ENCODE data around the gene METTL16.
"Not testable (repeated sequence)": the region's sequence is repeated elsewhere in the genome, so short reads cannot be mapped to it uniquely, and the experiment has no call there.

METTL16 gene, protein sequence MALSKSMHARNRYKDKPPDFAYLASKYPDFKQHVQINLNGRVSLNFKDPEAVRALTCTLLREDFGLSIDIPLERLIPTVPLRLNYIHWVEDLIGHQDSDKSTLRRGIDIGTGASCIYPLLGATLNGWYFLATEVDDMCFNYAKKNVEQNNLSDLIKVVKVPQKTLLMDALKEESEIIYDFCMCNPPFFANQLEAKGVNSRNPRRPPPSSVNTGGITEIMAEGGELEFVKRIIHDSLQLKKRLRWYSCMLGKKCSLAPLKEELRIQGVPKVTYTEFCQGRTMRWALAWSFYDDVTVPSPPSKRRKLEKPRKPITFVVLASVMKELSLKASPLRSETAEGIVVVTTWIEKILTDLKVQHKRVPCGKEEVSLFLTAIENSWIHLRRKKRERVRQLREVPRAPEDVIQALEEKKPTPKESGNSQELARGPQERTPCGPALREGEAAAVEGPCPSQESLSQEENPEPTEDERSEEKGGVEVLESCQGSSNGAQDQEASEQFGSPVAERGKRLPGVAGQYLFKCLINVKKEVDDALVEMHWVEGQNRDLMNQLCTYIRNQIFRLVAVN

DNA sequence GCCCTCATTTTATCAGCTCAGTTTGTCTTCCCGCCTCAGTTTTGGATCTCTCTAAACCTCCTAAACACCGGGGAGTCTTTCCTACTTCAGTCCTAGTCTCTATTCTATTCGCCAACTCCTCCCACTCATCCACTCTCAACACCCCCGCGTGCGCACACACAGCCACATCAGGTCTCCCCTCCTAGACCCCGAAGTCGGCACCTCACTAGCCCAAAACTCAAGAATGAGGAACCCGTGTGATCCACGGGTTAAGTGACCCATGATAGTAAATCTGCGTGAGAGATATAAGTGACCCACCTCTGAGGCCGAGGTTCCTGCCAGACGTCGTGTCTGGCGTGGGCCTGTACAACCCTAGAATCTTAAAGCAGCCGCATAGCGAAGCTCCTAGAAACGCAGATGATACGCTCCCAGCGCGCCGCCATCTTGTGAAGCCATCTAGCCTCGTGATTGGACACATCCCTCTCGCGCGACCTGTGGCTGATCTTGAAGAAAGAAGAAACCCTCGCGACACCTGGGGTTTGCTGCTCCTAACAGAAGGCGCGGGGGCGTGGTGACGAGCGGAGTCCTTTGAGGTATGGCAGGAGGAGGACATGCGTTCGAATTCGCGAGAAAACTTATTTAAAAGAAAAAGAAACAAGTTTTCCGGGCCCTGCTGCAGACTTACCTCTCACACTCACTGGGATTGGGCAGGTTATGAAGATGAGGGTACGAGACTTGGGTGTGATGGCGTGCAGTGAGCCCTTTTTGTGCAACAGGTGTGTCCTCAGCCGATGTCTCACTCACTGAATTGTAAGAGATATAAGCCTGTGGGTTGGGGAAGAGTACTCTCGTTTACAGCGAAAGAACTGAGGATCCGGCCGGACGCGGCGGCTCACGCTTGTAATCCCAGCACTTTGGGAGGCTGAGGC lies at the start of gene METTL16:
Gene METTL16, minus strand, starts transcription at position 427 of the 908 bp plus-strand sequence. CDS start 9,557 bp downstream, outside the sequence.
- in situ Hi-C loops (cut with HindIII; ENCODE audit: low sequenced_read_pairs) = no loop called here

- in situ Hi-C loops (cut with HindIII; ENCODE audit: low sequenced_read_pairs) = no loop called here
These were observed 49.0 kb upstream of the METTL16 start for GRCh38 chr17:2560658-2561057.

DNA sequence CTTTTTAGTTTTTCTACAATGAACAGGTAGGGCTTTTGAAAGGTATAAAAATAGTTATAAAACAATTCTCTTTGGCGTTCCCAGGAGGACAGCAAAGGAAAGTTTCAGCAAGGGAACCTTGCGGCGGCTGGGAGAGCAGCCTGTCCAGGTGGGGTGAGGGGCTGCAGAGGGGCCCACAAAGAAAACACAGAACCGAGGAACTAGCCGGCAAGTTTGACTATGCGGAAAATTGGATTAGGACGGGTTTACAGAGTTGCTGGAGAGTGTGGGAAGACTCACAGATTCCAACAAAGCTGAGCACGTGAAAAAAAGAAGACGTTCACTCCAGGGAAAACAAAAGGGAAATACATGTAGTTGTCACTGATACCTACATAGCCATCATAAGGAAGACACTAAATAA lies 40.2 kb upstream of the METTL16 start:
- in situ Hi-C loops (cut with HindIII; ENCODE audit: low sequenced_read_pairs) = no loop called here

GRCh38 chr17:2551493-2551892 lies 39.8 kb upstream of the METTL16 start:
- in situ Hi-C loops (cut with HindIII; ENCODE audit: low sequenced_read_pairs) = no loop called here

DNA sequence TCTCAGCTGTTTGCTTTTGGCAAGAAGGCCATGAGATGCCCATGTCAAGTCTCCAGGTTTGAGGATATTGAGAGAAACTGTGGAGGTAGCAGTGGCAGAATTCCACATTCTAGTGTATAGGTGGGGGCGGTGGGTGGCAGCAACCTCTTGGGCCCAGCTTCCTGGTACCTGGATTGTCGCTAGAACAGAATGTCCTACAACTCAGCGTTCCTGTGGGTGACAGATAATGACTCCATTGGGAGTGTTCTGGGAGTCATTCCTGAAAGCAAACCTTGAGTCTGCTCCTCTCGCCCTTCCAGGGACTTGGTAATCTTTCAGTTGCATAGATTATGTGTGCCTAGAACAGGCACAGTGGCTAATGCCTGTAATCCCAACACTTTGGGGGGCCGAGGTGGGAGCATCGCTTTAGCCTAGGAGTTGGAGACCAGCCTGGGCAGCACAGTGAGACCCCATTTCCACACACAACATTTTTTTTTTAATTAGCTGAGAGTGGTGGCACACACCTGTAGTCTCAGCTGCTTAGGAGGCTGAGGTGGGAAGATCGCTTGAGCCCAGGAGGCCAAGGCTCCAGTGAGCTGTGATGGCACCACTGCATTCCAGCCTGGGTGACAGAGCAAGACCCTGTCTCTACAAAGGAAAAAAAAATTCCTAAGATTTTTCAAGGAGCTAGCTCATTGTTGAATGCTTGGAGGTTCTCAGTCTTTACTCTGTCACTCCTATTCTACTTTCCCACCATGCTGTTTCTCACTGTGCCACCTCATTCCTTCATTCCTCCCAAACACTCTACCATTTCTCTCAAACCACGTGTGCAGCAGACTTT lies 37.9 kb upstream of the METTL16 start:
- in situ Hi-C loops (cut with HindIII; ENCODE audit: low sequenced_read_pairs) = no loop called here

GRCh38 chr17:2548026-2548425 lies 36.3 kb upstream of the METTL16 start:
- in situ Hi-C loops (cut with HindIII; ENCODE audit: low sequenced_read_pairs) = not testable (repeated sequence)

DNA sequence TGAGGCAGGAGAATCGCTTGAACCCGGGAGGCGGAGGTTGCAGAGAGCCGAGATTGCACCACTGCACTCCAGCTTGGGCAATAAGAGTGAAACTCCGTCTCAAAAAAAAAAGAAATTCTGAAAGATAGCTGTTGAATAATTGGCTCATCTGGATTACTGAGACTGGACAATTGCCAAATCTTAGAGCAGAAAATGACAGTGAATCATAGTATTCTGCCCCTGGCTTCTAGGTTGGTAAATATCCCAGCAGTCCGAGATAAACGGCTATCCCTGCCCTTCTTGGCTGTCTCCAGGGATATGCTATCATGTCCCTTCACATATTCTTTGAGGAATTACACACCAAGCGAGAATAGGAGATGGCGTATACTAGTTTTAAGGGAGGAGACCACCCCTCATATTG lies 35.5 kb upstream of the METTL16 start:
- in situ Hi-C loops (cut with HindIII; ENCODE audit: low sequenced_read_pairs) = no loop called here

GRCh38 chr17:2545393-2545792 lies 33.7 kb upstream of the METTL16 start:
- in situ Hi-C loops (cut with HindIII; ENCODE audit: low sequenced_read_pairs) = no loop called here

- in situ Hi-C loops (cut with HindIII; ENCODE audit: low sequenced_read_pairs) = no loop called here
These were observed 30.8 kb upstream of the METTL16 start for GRCh38 chr17:2542456-2542855.

DNA sequence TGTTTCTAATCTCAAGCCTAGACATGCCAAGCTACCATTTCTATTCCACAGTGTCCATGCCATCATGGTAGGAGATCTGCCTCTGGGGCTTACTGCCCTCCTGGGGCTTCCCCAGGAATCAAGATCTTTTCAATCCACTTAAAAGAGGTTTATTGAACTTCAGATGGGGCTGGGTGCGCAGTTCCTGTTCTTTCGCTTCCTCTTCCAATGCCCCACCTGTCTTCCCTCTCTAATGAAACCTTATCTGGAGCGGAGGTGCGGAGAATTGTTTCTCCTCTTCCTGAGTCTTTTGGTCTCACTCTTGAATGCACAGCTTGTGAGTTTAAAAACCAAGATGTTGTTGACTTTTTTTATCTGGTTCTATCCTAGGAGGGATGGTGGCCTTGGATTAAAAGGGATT lies 30.4 kb upstream of the METTL16 start:
- in situ Hi-C loops (cut with HindIII; ENCODE audit: low sequenced_read_pairs) = no loop called here

DNA sequence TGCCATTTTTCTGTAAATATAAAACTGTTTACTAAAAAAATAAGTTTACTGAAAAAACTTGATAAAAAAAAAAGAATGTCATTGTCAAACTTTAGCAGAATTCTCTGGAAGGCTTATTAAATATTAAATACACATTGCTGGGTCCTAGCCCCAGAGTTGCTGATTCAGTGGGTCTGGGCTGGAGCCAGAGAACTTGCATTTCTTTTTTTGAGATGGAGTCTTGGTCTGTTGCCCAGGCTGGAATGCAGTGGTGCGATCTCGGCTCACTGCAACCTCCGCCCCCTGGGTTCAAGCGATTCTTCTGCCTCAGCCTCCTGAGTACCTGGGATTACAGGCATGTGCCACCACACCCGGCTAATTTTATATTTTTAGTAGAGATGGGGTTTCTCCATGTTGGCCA lies 25.9 kb upstream of the METTL16 start:
- in situ Hi-C loops (cut with HindIII; ENCODE audit: low sequenced_read_pairs) = not testable (repeated sequence)

DNA sequence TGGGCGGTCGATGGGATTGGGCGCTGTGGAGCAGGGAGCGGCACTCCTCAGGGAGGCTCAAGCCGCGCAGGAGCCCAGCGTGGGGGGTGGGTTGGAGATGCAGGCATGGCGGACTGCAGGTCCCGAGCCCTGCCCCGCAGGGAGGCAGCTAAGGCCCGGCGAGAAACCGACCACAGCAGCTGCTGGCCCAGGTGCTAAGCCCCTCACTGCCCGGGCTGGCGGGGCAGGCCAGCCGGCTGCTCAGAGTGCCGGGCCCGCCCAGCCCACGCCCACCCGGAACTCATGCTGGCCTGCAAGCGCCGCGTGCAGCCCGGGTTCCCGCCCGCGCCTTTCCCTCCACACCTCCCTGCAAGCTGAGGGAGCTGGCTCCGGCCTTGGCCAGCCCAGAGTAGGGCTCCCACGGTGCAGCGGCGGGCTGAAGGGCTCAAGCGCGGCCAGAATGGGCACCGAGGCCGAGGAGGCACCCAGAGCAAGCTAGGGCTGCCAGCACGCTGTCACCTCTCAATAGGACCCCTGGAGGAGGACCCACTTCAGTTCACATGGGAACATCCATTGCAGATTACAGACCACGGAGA lies 20.5 kb upstream of the METTL16 start:
- in situ Hi-C loops (cut with HindIII; ENCODE audit: low sequenced_read_pairs) = no loop called here

- in situ Hi-C loops (cut with HindIII; ENCODE audit: low sequenced_read_pairs) = not testable (repeated sequence)
These were observed 19.7 kb upstream of the METTL16 start for GRCh38 chr17:2531243-2531954.

DNA sequence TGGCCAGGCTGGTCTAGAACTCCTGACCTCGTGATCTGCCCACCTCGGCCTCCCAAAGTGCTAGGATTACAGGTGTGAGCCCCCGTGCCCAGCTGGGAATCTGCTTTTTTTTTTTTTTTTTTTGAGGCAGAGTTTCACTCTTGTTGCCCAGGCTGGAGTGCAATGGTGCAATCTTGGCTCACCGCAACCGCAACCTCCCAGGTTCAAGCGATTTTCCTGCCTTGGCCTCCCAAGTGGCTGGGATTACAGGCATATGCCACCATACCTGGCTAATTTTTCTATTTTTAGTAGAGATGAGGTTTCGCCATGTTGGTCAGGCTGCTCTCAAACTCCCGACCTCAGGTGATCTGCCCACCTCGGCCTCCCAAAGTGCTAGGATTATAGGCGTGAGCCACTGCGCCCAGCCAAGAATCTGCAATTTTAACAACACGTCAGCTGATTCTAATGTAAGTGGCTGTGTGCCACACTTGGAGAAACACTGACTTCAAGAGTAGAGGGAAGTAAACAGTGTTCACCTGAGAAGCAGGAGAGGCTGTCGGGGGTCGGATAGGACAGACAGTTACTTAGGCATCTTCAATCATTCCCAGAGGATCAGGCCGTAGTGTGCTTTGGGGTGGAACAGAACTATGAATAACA lies 10.2 kb upstream of the METTL16 start:
- in situ Hi-C loops (cut with HindIII; ENCODE audit: low sequenced_read_pairs) = not testable (repeated sequence)

DNA sequence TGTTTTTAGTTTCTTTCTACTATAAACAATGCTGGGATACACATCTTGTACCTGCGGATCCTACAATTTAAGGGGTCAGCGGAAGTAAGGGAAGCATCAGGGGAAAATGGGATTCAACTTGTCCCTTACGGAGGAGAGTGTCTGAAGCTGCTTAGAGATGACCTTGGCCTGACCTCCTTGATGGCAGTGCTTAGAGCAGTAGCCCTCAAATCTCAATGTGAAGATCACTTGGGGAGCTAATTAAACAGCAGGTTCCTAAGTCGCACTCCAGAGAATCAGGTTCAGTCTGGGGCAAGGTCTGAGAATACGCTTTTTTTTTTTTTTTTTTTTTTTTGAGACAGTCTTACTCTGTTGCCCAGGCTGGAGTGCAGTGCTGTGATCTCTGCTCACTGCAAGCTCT lies 9.6 kb upstream of the METTL16 start:
- in situ Hi-C loops (cut with HindIII; ENCODE audit: low sequenced_read_pairs) = no loop called here

- in situ Hi-C loops (cut with HindIII; ENCODE audit: low sequenced_read_pairs) = no loop called here
These were observed 5.9 kb upstream of the METTL16 start for GRCh38 chr17:2517539-2517938.

DNA sequence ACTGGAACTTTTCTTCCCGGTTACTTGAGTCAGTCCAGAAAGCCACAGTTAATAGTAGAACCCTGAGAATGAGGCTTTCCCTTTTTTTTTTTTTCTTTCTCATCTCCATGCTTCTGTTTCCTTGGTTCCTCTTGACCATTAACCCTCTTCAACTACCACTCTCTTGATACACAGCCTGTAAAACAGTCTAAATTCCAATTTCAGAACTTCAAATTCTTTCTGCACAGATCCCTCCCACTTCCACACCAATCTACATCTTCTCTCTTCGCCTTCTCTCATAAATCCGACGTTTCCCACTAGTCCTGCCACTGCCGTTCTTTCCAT lies 588 bp downstream of the METTL16 start:
- in situ Hi-C loops (cut with HindIII; ENCODE audit: low sequenced_read_pairs) = no loop called here

DNA sequence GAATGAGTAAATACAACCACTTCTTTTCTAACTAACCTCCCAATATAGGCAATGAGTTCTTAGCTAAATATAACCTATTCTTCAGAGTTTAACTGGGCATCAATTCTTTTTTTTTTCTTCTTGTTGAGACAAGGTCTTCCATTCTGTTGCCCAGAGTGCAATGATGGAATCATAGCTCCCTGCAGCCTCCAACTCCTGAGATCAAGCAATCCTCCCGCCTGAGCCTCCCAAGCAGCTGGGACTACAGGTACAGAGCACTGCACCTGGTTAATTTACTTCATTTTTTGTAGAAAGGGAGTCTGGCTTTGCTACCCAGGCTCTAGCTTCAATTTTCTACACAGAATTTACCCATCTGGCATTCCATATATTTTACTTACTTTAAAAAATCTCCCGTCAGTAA lies 1.1 kb downstream of the METTL16 start:
- in situ Hi-C loops (cut with HindIII; ENCODE audit: low sequenced_read_pairs) = no loop called here

- in situ Hi-C loops (cut with HindIII; ENCODE audit: low sequenced_read_pairs) = no loop called here
These were observed 3.7 kb downstream of the METTL16 start for GRCh38 chr17:2508035-2508434.
